ENCODE data around the gene NR2F2. TPM values are rescaled to one million over a fixed set of nuclear protein-coding genes. Genes with fewer than 3 reads are reported as not detected.

The NR2F2 gene
- total and polyA plus RNA-seq, 9 donors, result 11.3 to 71.4 (median 49.8) TPM

DNA sequence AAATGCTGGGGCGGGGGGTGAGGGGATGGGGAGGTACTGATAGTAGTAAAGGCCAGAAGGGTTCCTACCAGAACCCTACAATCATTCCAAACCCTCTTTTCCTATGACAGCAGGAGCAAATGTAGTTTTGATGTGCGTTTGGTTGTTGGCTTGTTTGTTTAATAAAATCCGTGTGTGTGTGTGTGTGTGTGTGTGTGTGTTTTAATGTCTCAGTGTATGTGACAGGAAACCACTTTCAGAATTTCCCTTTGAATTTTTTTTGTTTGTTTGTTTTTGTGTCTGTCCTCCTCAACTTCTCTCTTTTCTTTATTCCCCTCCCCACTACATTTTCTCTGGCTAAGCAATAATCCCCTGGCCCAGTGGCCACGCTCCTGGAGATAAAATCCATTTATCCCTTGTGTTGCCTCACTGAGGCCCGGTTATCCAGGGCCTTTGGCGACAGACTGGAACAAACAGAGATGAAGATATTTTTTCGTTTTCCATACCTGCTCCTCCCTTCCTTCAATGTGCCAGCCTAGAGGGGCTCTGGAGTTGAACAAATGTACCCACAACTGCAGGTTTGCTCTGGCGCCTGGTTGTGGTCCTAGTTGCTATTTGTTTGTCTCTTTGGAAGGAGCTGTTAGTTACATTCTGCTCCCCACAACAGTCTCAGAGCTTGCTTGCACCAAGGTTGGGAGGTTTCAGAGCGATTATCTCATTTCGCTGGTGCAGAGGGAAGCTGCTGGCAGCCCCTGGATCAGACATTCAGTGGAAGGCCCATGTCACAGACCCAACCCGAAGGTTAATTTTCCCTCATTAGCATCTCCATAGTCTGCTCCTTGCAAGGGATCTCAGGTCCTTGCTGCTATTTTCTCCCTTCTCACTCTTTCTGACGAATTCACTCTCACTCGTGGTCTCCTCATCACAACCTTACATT is 17.9 kb downstream of the NR2F2 start:
- H3K9me3 ChIP-seq (replicated peaks; ENCODE audit: control insufficient read depth, low read depth, low read length), result no peaks in the 10 kb centered on the region
- H3K4me3 ChIP-seq (ENCODE audit: low read length), result no peak overlapping the region
- H3K27ac ChIP-seq (ENCODE audit: low read length), result no peak overlapping the region
- WGBS (ENCODE audit: insufficient coverage), result 79% methylated on average over 9 of the region's 13 CpGs
- H3K27me3 ChIP-seq (ENCODE audit: control insufficient read depth, insufficient read depth, low read length), result peaks cover 40% of the 10 kb centered on the region
- peaks cover 12% of the 10 kb centered on the region for H3K36me3 ChIP-seq (ENCODE audit: control insufficient read depth, insufficient read depth, low read length)
- H3K4me1 ChIP-seq (ENCODE audit: control insufficient read depth, insufficient read depth, low read length), result peaks cover 27% of the 10 kb centered on the region
- peak; percentile 16 for DNase-seq

DNA sequence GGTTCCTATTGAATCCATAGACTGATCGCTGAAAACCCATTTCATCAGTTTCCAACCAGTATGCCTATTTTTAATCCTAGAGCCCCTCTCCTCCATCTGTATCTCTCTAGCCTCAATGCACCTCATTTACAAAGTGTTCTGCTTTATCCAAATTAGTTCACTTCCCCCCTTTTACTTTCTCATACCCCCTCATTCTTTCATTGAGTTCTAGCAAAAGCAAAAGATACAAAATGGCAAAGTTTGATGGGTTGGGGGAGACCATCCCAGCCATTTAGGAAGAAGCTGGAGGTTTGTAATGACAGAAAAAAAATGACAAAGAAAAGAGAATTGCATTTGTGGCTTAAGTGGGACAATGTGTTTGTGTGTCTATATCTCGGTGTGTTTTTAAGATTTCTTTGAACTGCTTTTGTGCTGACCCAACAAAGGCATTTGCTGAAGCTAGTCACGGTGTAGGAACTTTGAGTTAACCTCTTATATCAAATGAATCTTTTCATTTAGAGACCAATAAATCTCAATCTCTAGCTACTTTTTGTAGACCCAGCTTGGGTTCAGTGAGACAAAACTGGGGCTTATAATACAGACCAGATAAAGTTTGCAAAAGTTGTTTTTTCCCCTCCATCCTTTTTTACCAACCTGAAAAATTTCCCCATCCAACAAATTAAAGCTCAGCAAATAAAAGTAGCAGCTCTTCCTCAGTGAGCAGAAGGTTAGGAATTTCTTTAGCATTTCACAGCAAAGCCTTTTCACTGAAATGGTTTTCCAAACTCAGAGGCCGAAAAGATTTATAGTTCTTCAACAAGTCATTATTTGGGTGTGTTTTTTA is 18.7 kb downstream of the NR2F2 start:
- Histone ChIP-seq H3K27ac (ENCODE audit: low read length) (no peak overlapping the region), H3K4me1 (ENCODE audit: control insufficient read depth, insufficient read depth, low read length) (peaks cover 26% of the 10 kb centered on the region), H3K9me3 (replicated peaks; ENCODE audit: control insufficient read depth, low read depth, low read length) (no peaks in the 10 kb centered on the region), H3K4me3 (ENCODE audit: low read length) (no peak overlapping the region), H3K27me3 (ENCODE audit: control insufficient read depth, insufficient read depth, low read length) (peaks cover 49% of the 10 kb centered on the region), H3K36me3 (ENCODE audit: control insufficient read depth, insufficient read depth, low read length) (peaks cover 7% of the 10 kb centered on the region)
- WGBS (ENCODE audit: insufficient coverage), result 78% methylated on average over 1 of the region's 4 CpGs
- no peak for DNase-seq

DNA sequence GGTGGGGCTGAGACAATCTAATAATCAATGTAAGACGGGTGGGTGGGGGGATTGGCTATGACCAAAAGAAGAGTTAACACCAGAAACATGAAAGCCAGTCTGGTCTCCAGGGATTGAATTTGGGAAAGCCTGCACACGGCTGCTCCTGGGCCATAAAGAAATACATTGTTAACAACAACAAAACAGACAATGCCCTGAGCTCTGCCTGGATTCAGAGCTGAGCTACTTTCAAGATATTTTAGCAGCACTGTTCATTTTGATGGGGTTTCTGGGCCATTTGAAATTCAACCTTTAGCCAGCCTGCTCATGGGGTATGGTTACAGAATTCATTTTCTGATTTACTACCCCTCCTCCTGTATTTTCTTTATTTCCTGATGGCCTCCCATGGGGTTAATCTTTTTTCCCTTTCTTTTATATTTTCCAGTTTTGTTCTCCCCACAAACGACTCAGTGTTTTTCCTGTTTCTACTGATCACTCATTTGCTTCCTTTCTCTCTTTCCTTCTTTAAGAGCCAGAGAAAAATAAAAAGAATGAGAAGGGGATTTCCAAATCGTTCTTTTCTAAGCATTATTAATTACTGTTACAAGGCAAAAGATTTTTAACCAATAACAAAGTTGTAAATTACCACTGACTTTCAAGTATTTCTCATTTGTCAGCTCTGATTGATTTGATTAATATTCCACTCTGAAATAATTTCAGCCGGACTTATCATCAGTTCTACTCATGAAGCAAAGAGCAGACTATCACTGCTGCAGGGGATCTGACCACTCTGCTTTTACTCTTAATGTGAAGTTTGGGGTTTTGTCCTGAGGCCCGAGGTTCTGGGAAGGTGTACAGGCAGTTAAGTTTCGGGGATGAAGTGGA is 19.6 kb downstream of the NR2F2 start:
- DNase-seq, result peak; percentile 27
- no peak overlapping the region for H3K27ac ChIP-seq (ENCODE audit: low read length)

DNA sequence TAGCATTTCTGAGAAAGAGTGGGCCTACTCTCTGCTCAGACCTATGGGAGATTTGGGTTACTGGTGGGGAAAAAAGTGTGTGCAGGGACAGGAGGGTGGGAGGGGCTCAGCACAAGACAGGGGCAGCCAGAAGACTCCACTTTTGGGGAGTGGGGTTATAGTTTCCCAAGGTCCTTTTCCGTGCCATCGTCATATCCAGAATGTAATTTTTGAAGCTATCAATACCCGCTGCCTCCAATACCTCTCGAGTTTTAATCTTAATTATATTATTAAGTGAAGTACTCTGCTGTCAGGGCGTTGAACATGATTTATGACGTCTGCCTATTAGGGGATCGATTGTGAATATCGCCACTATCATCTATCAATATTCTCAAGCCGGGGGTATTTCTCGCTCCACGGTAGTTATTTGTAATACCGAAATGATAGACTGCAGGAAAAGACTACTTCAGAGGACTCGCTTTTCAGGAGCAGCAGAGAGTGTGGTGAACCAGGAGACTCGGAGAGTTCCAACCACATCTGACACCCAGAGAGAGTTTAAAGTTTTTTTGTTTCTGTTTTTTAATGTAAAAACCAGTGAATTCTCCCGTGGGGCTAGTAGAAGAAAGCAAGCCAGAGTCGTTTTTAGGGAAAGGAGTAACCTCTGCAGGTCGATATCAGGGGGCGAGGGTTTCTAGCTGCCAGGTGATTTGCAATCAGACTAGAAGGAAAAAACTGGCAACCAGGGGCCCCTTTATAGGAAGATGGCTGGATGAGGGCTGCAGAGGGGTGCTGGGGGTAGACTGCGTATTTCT is 20.6 kb downstream of the NR2F2 start:
- 76% methylated on average over 5 of the region's 19 CpGs for WGBS (ENCODE audit: insufficient coverage)
- H3K4me1 ChIP-seq (ENCODE audit: control insufficient read depth, insufficient read depth, low read length), result peaks cover 17% of the 10 kb centered on the region

More for the DNA sequence above, 19.6 kb downstream of the NR2F2 start:
- H3K4me1 ChIP-seq (ENCODE audit: control insufficient read depth, insufficient read depth, low read length), result peaks cover 22% of the 10 kb centered on the region
- 29% methylated on average over 1 of the region's 7 CpGs for WGBS (ENCODE audit: insufficient coverage)
- no peaks in the 10 kb centered on the region for H3K9me3 ChIP-seq (replicated peaks; ENCODE audit: control insufficient read depth, low read depth, low read length)
- H3K4me3 ChIP-seq (ENCODE audit: low read length), result no peak overlapping the region
- H3K27me3 ChIP-seq (ENCODE audit: control insufficient read depth, insufficient read depth, low read length), result peaks cover 50% of the 10 kb centered on the region
- peaks cover 2% of the 10 kb centered on the region for H3K36me3 ChIP-seq (ENCODE audit: control insufficient read depth, insufficient read depth, low read length)

DNA sequence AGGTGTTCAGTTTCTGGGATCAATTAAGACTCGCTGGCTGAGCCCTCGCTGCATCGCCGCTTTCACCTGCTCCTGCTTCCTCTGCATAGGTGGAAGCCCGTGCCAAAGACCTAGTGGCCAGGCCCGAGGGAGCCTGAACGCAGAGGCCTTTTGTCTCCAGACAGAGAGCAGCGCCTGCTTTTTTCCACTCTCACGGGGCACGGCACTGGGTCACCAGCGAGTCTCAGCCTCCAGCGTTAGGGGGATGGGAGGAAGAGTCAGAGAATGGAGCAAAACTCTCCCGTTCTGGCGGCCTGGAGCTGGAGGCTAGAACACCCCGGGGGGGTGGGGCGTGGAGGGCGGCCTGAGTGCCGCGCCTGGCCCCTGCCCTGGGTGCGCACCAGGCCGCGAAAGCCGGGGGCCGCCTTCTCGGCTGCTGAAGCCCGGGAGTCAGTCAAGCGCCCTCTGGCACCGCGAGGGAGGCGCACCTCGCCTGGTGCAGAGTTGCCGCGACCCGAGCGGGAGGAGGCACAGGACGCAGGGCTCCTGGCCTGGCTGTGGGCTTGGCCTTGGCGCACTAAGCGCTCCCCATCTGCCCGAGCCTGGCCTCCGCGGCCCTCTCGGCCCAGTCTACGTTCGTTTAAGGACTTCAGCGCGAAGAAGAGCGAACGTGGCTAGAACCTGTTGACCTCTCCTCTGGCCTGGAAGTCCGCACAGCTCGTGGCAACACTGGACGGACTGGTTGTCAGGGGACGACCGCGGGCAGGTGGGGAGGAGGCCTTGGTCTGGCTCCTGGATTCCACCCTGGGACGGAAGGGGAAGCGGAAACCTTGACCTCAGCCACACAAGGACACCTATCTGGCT is 21.5 kb downstream of the NR2F2 start:
- no peak overlapping the region for H3K4me3 ChIP-seq (ENCODE audit: low read length)
- peaks cover 2% of the 10 kb centered on the region for H3K36me3 ChIP-seq (ENCODE audit: control insufficient read depth, insufficient read depth, low read length)
- peaks cover 20% of the 10 kb centered on the region for H3K4me1 ChIP-seq (ENCODE audit: control insufficient read depth, insufficient read depth, low read length)
- H3K27me3 ChIP-seq (ENCODE audit: control insufficient read depth, insufficient read depth, low read length), result peaks cover 54% of the 10 kb centered on the region
- 55% methylated on average over 55 of the region's 56 CpGs for WGBS (ENCODE audit: insufficient coverage)
- H3K9me3 ChIP-seq (replicated peaks; ENCODE audit: control insufficient read depth, low read depth, low read length), result no peaks in the 10 kb centered on the region
- no peak overlapping the region for H3K27ac ChIP-seq (ENCODE audit: low read length)
- DNase-seq, result peak; percentile 18

More for the DNA sequence above, 20.6 kb downstream of the NR2F2 start:
- Histone ChIP-seq H3K4me3 (ENCODE audit: low read length) (no peak overlapping the region), H3K27ac (ENCODE audit: low read length) (no peak overlapping the region), H3K9me3 (replicated peaks; ENCODE audit: control insufficient read depth, low read depth, low read length) (no peaks in the 10 kb centered on the region), H3K36me3 (ENCODE audit: control insufficient read depth, insufficient read depth, low read length) (peaks cover 2% of the 10 kb centered on the region), H3K27me3 (ENCODE audit: control insufficient read depth, insufficient read depth, low read length) (peaks cover 50% of the 10 kb centered on the region)
- DNase-seq, result no peak

DNA sequence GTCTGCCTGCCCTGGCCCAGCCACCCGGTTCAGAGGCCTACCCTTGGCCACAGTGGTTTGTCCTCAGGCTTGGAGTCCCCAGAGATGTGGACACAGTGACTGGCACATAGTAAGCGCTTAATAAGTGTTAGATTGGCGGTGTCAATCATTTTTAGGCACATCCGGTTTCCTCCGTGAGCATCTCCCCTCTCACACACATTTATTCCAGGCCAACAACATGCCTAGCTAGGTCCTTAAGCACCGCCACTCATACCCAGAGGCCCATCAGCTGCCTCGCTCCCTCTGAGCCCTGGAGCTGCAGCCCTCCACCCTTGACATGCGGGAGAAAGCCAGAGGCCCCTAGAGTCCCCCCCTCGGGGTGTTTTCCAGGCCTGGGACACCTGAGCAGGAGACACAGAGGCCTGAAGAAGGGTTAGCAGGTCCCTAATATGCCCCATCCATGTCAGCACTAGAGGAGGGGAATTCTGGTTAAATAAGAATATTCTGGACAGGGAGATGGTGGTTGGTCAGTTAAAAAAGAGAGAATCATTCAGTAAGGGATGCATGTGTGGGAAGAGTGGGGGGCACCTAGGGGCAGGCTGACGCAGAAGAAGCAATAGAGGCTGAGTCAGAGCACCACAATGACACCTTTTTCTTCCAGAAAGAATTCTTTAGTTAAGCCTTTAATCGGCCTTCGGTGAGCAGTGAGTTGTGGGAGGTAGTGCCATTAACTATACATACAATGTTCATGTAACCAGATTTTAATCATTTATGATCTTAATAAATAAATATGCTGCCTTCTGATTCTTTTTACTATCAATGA is 22.3 kb downstream of the NR2F2 start:
- no peak overlapping the region for H3K27ac ChIP-seq (ENCODE audit: low read length)
- no peaks in the 10 kb centered on the region for H3K9me3 ChIP-seq (replicated peaks; ENCODE audit: control insufficient read depth, low read depth, low read length)
- peaks cover 2% of the 10 kb centered on the region for H3K36me3 ChIP-seq (ENCODE audit: control insufficient read depth, insufficient read depth, low read length)
- H3K4me1 ChIP-seq (ENCODE audit: control insufficient read depth, insufficient read depth, low read length), result peaks cover 18% of the 10 kb centered on the region
- no peak overlapping the region for H3K4me3 ChIP-seq (ENCODE audit: low read length)
- H3K27me3 ChIP-seq (ENCODE audit: control insufficient read depth, insufficient read depth, low read length), result peaks cover 53% of the 10 kb centered on the region
- DNase-seq, result peak; percentile 12
- WGBS (ENCODE audit: insufficient coverage), result 80% methylated on average over 6 of the region's 12 CpGs

DNA sequence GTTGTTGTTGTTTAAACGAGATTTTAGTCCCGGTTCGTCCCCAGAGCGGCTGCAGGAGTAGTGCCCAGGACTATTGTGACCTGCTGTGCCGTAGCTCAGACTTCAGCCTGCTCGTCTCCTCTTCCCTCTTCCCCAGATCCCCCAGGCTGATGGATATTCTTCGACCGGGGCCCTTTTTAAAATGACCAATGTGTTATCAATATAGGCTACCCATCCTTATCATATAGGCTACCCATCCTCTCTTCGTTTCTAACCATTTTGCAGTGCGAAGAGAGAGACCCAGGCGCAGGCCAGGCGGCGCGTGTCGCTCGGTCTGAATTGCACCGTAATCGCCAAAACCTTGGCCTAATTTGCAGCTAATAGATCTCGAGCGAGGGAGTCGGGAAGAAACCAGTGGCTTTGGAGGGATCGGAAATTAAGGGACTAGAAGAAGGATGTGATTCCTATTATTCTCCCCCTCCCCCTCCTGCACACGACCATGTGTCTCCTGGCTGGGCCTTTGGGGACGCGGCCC is 23.0 kb downstream of the NR2F2 start:
- H3K27me3 ChIP-seq (ENCODE audit: control insufficient read depth, insufficient read depth, low read length), result peaks cover 58% of the 10 kb centered on the region
- peaks cover 2% of the 10 kb centered on the region for H3K36me3 ChIP-seq (ENCODE audit: control insufficient read depth, insufficient read depth, low read length)
- peak overlapping the region; percentile 5 for H3K27ac ChIP-seq (ENCODE audit: low read length)
- DNase-seq, result no peak
- H3K4me1 ChIP-seq (ENCODE audit: control insufficient read depth, insufficient read depth, low read length), result peaks cover 18% of the 10 kb centered on the region
- 19% methylated on average over 6 of the region's 25 CpGs for whole genome bisulfite sequencing (ENCODE audit: insufficient coverage)
- no peaks in the 10 kb centered on the region for H3K9me3 ChIP-seq (replicated peaks; ENCODE audit: control insufficient read depth, low read depth, low read length)
- H3K4me3 ChIP-seq (ENCODE audit: low read length), result peak overlapping the region; percentile 58

All from muscle of leg (tissue), 11 donors.